ENCODE measurements around the gene SIK3. TPM values are rescaled to one million over a fixed set of nuclear protein-coding genes. Genes with fewer than 3 reads are reported as not detected.

SIK3 gene
- total RNA-seq, 2 experiments from 2014 or later = 81.4 to 86.1 TPM

- no peak overlapping the region for H3K27ac ChIP-seq (ENCODE audit: low read depth in 1 of 2, low read length in 2 of 2)
- CTCF ChIA-PET = no interaction called here
- intact Hi-C loops (cut with DNase I, micrococcal nuclease) = no loop called here
Observed at GRCh38 chr11:116981266-116981885, 116.9 kb downstream of the SIK3 start.

GRCh38 chr11:116980136-116980793 is 118.0 kb downstream of the SIK3 start:
- Histone ChIP-seq H3K4me3 (ENCODE audit: low read length) (no peak overlapping the region), H3K4me1 (ENCODE audit: insufficient read depth, low read length) (peaks cover 12% of the 10 kb centered on the region), H3K27ac (ENCODE audit: low read depth in 1 of 2, low read length in 2 of 2) (peak overlapping the region; percentile 36 to 38), H3K9me3 (ENCODE audit: control insufficient read depth in 1 of 2, insufficient read depth in 1 of 2, low read length in 2 of 2) (no peaks in the 10 kb centered on the region), H3K36me3 (ENCODE audit: insufficient read depth, low read length) (no peaks in the 10 kb centered on the region), H3K27me3 (ENCODE audit: control insufficient read depth in 1 of 2, insufficient read depth in 2 of 2, low read length in 2 of 2) (no peaks in the 10 kb centered on the region)
- H3K4me1 Mint-ChIP-seq (ENCODE audit: low read depth) = peaks cover 67% of the 10 kb centered on the region
- H3K27ac Mint-ChIP-seq = peak overlapping the region; percentile 69
- no peaks in the 10 kb centered on the region for H3K9me3 Mint-ChIP-seq
- POLR2A ChIA-PET = interaction anchor here (0.7 to 1.5 kb wide), 4 partner anchors 20 to 65 kb away, joined by 3 to 5 read pairs (median 4); no protein-coding TSS in a partner anchor
- H3K4me3 Mint-ChIP-seq = peak overlapping the region; percentile 66
- peaks cover 11% of the 10 kb centered on the region for H3K36me3 Mint-ChIP-seq (ENCODE audit: low read depth)
- DNase-seq (peak in 3 of 14 experiments; percentile 49 to 56 (median 50)), ATAC-seq (ENCODE audit: poor library complexity) (peak; percentile 71)
- CTCF ChIA-PET = no interaction called here
- no peaks in the 10 kb centered on the region for H3K27me3 Mint-ChIP-seq
- intact Hi-C loops (cut with DNase I, micrococcal nuclease) = no loop called here
- TF ChIP-seq, protein P1, sequence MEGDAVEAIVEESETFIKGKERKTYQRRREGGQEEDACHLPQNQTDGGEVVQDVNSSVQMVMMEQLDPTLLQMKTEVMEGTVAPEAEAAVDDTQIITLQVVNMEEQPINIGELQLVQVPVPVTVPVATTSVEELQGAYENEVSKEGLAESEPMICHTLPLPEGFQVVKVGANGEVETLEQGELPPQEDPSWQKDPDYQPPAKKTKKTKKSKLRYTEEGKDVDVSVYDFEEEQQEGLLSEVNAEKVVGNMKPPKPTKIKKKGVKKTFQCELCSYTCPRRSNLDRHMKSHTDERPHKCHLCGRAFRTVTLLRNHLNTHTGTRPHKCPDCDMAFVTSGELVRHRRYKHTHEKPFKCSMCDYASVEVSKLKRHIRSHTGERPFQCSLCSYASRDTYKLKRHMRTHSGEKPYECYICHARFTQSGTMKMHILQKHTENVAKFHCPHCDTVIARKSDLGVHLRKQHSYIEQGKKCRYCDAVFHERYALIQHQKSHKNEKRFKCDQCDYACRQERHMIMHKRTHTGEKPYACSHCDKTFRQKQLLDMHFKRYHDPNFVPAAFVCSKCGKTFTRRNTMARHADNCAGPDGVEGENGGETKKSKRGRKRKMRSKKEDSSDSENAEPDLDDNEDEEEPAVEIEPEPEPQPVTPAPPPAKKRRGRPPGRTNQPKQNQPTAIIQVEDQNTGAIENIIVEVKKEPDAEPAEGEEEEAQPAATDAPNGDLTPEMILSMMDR (IDR thresholded peaks at IDR 0.05) = no peak

More at GRCh38 chr11:116981266-116981885, 116.9 kb downstream of the SIK3 start:
- peaks cover 11% of the 10 kb centered on the region for H3K36me3 Mint-ChIP-seq (ENCODE audit: low read depth)
- Histone ChIP-seq H3K4me3 (ENCODE audit: low read length) (no peak overlapping the region), H3K9me3 (ENCODE audit: control insufficient read depth in 1 of 2, insufficient read depth in 1 of 2, low read length in 2 of 2) (no peaks in the 10 kb centered on the region), H3K4me1 (ENCODE audit: insufficient read depth, low read length) (peaks cover 14% of the 10 kb centered on the region), H3K36me3 (ENCODE audit: insufficient read depth, low read length) (no peaks in the 10 kb centered on the region), H3K27me3 (ENCODE audit: control insufficient read depth in 1 of 2, insufficient read depth in 2 of 2, low read length in 2 of 2) (no peaks in the 10 kb centered on the region)
- peaks cover 68% of the 10 kb centered on the region for H3K4me1 Mint-ChIP-seq (ENCODE audit: low read depth)
- peak overlapping the region; percentile 15 for H3K4me3 Mint-ChIP-seq
- DNase-seq (peak in 1 of 14 experiments; percentile 35), ATAC-seq (ENCODE audit: poor library complexity) (no peak)
- POLR2A ChIA-PET = interaction anchor here (1.0 to 1.5 kb wide), 2 partner anchors 21 to 50 kb away, joined by 3 to 4 read pairs; no protein-coding TSS in a partner anchor
- H3K27ac Mint-ChIP-seq = peak overlapping the region; percentile 69
- no peaks in the 10 kb centered on the region for H3K27me3 Mint-ChIP-seq
- TF ChIP-seq, protein P1 (IDR thresholded peaks at IDR 0.05) = no peak
- H3K9me3 Mint-ChIP-seq = no peaks in the 10 kb centered on the region

GRCh38 chr11:116976941-116977570 is 121.2 kb downstream of the SIK3 start:
- no peaks in the 10 kb centered on the region for H3K27me3 ChIP-seq (ENCODE audit: control insufficient read depth in 1 of 2, insufficient read depth in 2 of 2, low read length in 2 of 2)
- TF ChIP-seq, protein P1 (IDR thresholded peaks at IDR 0.05) = no peak
- DNase-seq (no peak), ATAC-seq (ENCODE audit: poor library complexity) (no peak)
- POLR2A ChIA-PET = no interaction called here
- no peak overlapping the region for H3K27ac ChIP-seq (ENCODE audit: low read depth in 1 of 2, low read length in 2 of 2)
- H3K9me3 Mint-ChIP-seq = no peaks in the 10 kb centered on the region
- peaks cover 81% of the 10 kb centered on the region for H3K4me1 Mint-ChIP-seq (ENCODE audit: low read depth)
- H3K9me3 ChIP-seq (ENCODE audit: control insufficient read depth in 1 of 2, insufficient read depth in 1 of 2, low read length in 2 of 2) = no peaks in the 10 kb centered on the region
- H3K27ac Mint-ChIP-seq = no peak overlapping the region
- H3K4me1 ChIP-seq (ENCODE audit: insufficient read depth, low read length) = peaks cover 9% of the 10 kb centered on the region
- H3K4me3 Mint-ChIP-seq = no peak overlapping the region
- intact Hi-C loops (cut with DNase I, micrococcal nuclease) = no loop called here
- no peaks in the 10 kb centered on the region for H3K27me3 Mint-ChIP-seq
- H3K36me3 Mint-ChIP-seq (ENCODE audit: low read depth) = peaks cover 11% of the 10 kb centered on the region
- no peak overlapping the region for H3K4me3 ChIP-seq (ENCODE audit: low read length)
- CTCF ChIA-PET = no interaction called here
- no peaks in the 10 kb centered on the region for H3K36me3 ChIP-seq (ENCODE audit: insufficient read depth, low read length)

All from CD4-positive, alpha-beta T cell (primary cell).